ENCODE data around the gene NOS1. TPM values are rescaled to one million over a fixed set of nuclear protein-coding genes. Genes with fewer than 3 reads are reported as not detected.

The NOS1 gene
- total and polyA plus RNA-seq, 2 of the 8 experiments (the other 6 are each of a cell fraction or from before 2014, with no cell fraction given) = 1.5 to 2.0 TPM

GRCh38 chr12:117208811-117209455 is 152.5 kb downstream of the NOS1 start:
- FAIRE-seq (no peak), DNase-seq (ENCODE audit: low read depth in 1 of 2, low spot score in 2 of 2) (no peak)
- no peak overlapping the region for H3K9ac ChIP-seq (replicated peaks in 1 of 4; ENCODE audit: extremely low read depth in 1 of 4, low read depth in 3 of 4, low read length in 3 of 4)
- no peak overlapping the region; the same call in 1 of the 2 replicates for H3K18ac ChIP-seq (ENCODE audit: extremely low read depth, low read length)
- 83% methylated on average over 12 of the region's 13 CpGs; no CpG with 5 or more reads in 1 of the 2 experiments for WGBS, 2 experiments (ENCODE audit: extremely low coverage in 1 of 2, insufficient coverage in 1 of 2, insufficient read length in 1 of 2, insufficient replicate concordance in 2 of 2, low coverage in 1 of 2, low lambda C conversion rate in 2 of 2, missing lambda C conversion rate in 1 of 2)
- H4K8ac ChIP-seq (ENCODE audit: extremely low read depth, insufficient read depth, low read length) = no peak overlapping the region
- no peak overlapping the region for H3K56ac ChIP-seq (replicated peaks; ENCODE audit: insufficient read length, low read depth, low read length)
- H3K4me3 ChIP-seq (ENCODE audit: extremely low read depth in 1 of 4, insufficient read depth in 2 of 4, low read depth in 3 of 4, low read length in 4 of 4) = no peak overlapping the region
- no peak overlapping the region for H4K91ac ChIP-seq (replicated peaks; ENCODE audit: insufficient read length, low read length)
- peaks cover 1 to 6% (median 4%) of the 10 kb centered on the region in 4 experiments; a peak in 4 of 7 replicates for H3K4me1 ChIP-seq (replicated peaks in 1 of 4; ENCODE audit: control insufficient read depth in 3 of 4, insufficient read depth in 4 of 4, low read length in 3 of 4)
- CTCF ChIA-PET (ENCODE audit: partially characterized antibody) = interaction anchor here (6.4 to 6.8 kb wide), 2 partner anchors 17 to 23 kb away, joined by 43 to 65 read pairs; no protein-coding TSS in a partner anchor
- POLR2A ChIA-PET (ENCODE audit: partially characterized antibody) = interaction anchor here (0.7 to 1.3 kb wide), 2 partner anchors 11 to 13 kb away, joined by 3 read pairs; no protein-coding TSS in a partner anchor
- no peak overlapping the region for H3K4me2 ChIP-seq (ENCODE audit: insufficient read depth in 1 of 2, low read depth in 2 of 2, low read length in 2 of 2)
- H2BK15ac ChIP-seq (ENCODE audit: low read length) = no peak overlapping the region
- H3K79me1 ChIP-seq (ENCODE audit: low read depth, low read length) = no peaks in the 10 kb centered on the region
- no peaks in the 10 kb centered on the region for H3K36me3 ChIP-seq (ENCODE audit: control insufficient read depth in 2 of 4, insufficient read depth in 4 of 4, low read length in 3 of 4)
- H2BK5ac ChIP-seq (ENCODE audit: low read depth, low read length) = no peak overlapping the region
- no peaks in the 10 kb centered on the region for H4K20me1 ChIP-seq (replicated peaks in 1 of 2; ENCODE audit: control insufficient read depth in 1 of 2, insufficient read depth in 2 of 2, low read length in 2 of 2)
- H3K4ac ChIP-seq (replicated peaks; ENCODE audit: insufficient read length, low read depth, low read length) = no peak overlapping the region
- no peak overlapping the region for H3K27ac ChIP-seq (ENCODE audit: low read depth, low read length)
- no peak overlapping the region for H4K5ac ChIP-seq (ENCODE audit: insufficient read length, low read depth, low read length)
- H2AK5ac ChIP-seq (ENCODE audit: low read depth, low read length) = no peak overlapping the region
- no peak overlapping the region for H2BK120ac ChIP-seq (replicated peaks; ENCODE audit: low read depth, low read length)
- H2BK12ac ChIP-seq (ENCODE audit: low read depth, low read length) = no peak overlapping the region
- H3K14ac ChIP-seq (ENCODE audit: insufficient read length) = no peak overlapping the region
- H3K27me3 ChIP-seq (replicated peaks in 1 of 4; ENCODE audit: control insufficient read depth in 3 of 4, extremely low read depth in 1 of 4, insufficient read depth in 3 of 4, low read length in 3 of 4) = no peaks in the 10 kb centered on the region; a peak in 1 of 7 replicates
- no peak overlapping the region for H2AFZ ChIP-seq (ENCODE audit: low read length)
- H3K9me3 ChIP-seq (ENCODE audit: insufficient read depth in 2 of 2, low read depth in 1 of 2, low read length in 1 of 2) = no peaks in the 10 kb centered on the region
- no peak overlapping the region for H2BK20ac ChIP-seq (ENCODE audit: low read length)
- H3K23me2 ChIP-seq (ENCODE audit: low read depth, low read length) = no peaks in the 10 kb centered on the region; the same call in 1 of the 2 replicates
- H3K79me2 ChIP-seq (ENCODE audit: control insufficient read depth in 1 of 2, insufficient read depth in 2 of 2, low read length in 2 of 2) = no peaks in the 10 kb centered on the region
- no peak overlapping the region for H3K23ac ChIP-seq (ENCODE audit: insufficient read length)
- TF ChIP-seq NANOG (IDR thresholded peaks at IDR 0.05; ENCODE audit: insufficient read depth, low read depth, low read length, poor library complexity, severe bottlenecking) = no peak
- TF ChIP-seq ATF2 (IDR thresholded peaks at IDR 0.05; ENCODE audit: low read length) = no peak
- TF ChIP-seq GABPA (IDR thresholded peaks at IDR 0.05; ENCODE audit: borderline replicate concordance, insufficient read depth, low read length) = no peak
- TF ChIP-seq CEBPB (IDR thresholded peaks at IDR 0.05; ENCODE audit: low read depth, low read length) = no peak
- TF ChIP-seq JUN (IDR thresholded peaks at IDR 0.05; ENCODE audit: low read depth, low read length) = no peak
- no peak for TF ChIP-seq BCL11A (IDR thresholded peaks at IDR 0.05; ENCODE audit: low read depth in 2 of 2, low read length in 2 of 2)
- TF ChIP-seq, protein P1, sequence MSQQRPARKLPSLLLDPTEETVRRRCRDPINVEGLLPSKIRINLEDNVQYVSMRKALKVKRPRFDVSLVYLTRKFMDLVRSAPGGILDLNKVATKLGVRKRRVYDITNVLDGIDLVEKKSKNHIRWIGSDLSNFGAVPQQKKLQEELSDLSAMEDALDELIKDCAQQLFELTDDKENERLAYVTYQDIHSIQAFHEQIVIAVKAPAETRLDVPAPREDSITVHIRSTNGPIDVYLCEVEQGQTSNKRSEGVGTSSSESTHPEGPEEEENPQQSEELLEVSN (IDR thresholded peaks at IDR 0.05) = no peak
- no peak for TF ChIP-seq EP300 (IDR thresholded peaks at IDR 0.05; ENCODE audit: borderline replicate concordance in 1 of 2, low read depth in 2 of 2, low read length in 2 of 2)
- no peak for TF ChIP-seq KDM5A (IDR thresholded peaks at IDR 0.05; ENCODE audit: low read length)

Data from H1 (cell line).